HG03378 (cell line): ENCODE results near the gene RAB22A.
"Not testable (repeated sequence)": the region's sequence is repeated elsewhere in the genome, so short reads cannot be mapped to it uniquely, and the experiment has no call there.

Experiments
- ATAC-seq: cut with Tn5 transposase; IDR thresholded peaks from one replicate; pipeline ENCODE4 v1.9.1; 2021; ENCODE audit warnings: mild to moderate bottlenecking, moderate library complexity; ENCODE audit not compliant: unreplicated experiment

Gene RAB22A

DNA sequence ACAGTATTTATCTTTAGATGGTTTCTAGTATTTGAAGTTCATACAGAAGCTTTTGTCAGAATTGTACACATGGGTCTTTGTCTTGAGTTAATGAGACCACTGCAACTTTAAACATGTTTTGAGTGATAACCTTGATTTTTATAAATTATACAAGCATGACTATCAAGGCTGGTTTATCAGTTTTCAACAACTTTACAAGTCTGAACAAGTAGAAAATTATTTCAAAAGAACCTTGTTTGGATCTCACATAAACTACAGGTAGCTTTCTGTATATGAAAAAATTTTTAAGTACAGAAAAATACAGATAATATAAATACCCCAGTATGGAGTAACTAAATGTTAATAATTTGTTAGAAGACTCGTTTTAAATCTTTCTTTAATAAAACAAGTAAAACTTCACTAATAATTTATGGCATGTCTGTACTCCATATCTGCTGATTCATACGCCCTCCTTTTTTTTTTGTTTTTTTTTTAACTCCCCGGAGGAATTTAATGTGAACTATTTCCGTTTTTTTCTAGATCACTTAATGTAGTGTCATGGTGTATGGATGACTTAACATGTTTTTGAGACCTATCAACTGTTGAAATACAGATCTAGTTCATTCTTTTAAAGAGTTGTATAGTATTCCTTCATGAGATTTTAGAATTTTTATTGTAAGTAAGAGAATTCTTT lies 97.8 kb downstream of the RAB22A start:
- no peak for ATAC-seq

DNA sequence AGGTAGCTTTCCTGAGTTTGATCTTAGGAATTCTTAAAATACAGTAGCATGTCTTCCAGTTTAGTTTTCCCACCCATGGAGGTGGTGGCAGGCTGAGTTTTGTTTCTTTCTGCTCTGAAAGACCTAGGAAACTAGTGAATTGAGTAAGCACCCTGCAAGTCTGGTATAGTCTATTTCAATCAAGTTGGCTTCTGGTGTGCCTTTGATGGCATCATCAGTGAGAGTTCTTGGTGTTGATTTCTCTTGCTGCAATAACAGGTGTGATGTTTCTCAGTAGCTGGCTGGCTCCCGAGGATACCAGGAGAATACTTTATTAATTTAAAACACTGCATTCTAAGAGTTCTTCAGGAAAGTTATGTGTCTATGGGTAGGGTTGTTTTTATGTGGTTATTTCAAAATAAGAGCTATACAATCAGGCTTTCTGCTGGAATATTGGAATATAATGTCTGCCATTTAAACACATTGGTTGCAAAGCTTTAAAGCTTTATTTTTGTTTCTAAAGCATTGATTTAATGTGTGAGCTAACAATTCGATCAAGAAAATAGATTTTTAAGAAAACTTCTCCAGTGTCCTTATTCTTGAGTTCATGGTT lies 98.5 kb downstream of the RAB22A start:
- ATAC-seq = no peak

DNA sequence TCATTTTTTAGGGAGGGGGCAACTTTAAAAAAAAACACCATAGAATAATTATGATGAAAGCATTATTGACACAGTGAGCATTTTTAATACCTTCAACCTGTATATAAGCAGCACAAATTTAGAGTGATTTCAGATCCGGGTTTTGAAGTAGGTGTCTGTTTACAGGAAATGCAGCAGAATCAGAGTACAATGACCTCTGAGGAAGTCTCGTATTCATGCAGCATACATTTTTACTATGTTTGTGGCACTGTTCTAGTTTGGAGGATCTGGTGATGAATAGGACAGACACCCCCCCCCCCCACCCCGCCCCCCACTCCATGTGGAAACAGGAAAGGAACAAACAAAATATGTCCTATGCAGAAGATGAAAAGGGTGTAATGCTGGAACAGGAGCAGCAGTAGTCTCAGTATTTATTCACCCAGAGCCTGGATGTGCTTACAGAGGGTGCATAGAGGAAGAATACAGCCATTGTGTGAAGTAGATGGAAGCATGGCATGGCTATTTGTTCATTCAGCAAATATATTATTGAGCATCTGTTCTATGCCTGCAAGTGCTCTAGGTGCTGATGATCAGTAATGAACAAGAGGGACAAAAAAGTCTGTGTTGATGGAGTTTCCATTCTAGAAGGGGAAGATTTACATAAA lies 99.2 kb downstream of the RAB22A start:
- no peak for ATAC-seq

DNA sequence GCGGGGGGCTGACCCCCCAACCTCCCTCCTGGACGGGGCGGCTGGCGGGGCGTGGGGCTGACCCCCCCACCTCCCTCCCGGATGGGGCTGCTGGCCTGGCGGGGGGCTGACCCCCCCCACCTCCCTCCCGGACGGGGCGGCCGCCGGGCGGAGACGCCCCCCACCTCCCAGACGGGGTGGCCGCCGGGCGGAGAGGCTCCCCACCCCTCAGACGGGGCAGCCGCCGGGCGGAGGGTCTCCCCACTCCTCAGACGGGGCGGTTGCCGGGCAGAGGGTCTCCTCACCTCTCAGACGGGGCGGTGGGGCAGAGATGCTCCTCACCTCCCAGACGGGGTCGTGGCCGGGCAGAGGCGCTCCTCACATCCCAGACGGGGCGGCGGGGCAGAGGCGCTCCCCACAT lies 104.7 kb downstream of the RAB22A start:
- not testable (repeated sequence) for ATAC-seq

DNA sequence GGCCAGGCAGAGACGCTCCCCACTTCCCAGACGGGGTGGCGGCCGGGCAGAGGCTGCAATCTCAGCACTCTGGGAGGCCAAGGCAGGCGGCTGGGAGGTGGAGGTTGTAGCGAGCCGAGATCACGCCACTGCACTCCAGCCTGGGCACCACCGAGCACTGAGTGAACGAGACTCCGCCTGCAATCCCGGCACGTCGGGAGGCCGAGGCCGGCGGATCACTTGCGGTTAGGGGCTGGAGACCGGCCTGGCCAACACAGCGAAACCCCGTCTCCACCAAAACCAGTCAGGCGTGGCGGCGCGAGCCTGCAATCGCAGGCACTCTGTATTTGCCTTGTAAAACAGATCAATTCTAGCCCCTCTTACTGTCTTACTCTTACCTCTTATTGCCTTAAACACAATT lies 105.3 kb downstream of the RAB22A start:
- not testable (repeated sequence) for ATAC-seq

DNA sequence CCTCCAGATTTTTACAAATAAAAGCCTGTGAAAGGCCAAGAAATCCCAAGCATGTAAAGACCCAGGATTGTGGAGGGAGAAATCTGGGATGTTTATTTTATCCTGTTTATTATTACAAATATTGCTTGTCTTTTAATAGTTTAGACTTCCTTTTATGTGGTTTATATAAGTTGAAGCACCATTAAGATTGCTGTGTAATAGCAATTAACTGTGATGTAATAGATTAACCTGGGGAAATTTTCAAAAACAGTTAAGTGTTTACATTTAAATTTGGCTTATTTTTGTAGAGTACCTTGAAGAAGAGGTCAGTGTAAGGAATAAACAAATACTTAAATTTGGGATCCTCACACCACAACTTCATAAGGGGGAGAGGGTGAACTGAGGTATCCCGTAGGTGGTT lies 106.5 kb downstream of the RAB22A start:
- no peak for ATAC-seq

DNA sequence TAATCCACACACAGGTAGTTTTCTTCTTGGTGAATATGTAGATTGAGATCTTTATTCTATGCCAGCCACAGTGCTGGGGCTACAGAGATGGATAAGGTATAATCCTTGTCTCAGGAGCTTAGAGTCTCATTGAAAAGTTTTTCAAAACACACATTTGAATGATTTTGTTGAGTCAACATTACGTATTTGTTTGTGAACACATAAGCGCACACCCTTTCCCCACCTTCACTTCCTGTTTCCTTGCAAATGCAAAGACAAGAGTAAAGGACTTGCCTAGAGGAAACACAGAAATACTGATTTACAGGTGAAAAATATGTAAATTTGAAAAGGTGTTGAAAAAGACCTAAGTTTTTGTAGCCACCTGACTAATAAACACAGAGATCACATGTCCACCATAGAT lies 107.3 kb downstream of the RAB22A start:
- no peak for ATAC-seq
